Sigmoid colon (tissue), 7 donors: Measurements from ENCODE around the gene AMBP. TPM values are rescaled to one million over a fixed set of nuclear protein-coding genes. Genes with fewer than 3 reads are reported as not detected.

Experiments
- DNase-seq: peaks from one replicate; pipeline ENCODE4 v3.0.0-alpha.2; 2019
- H3K27ac ChIP-seq, 4 donors: fragments of 200-600 bp; sonication (generic); one replicate each; pipeline ENCODE4 v1.5.1; 2016 to 2019; ENCODE audit warnings: mild to moderate bottlenecking in 1 of 4
- H3K27me3 ChIP-seq, 3 donors: fragments of 200-600 bp; sonication (generic); one replicate each; pipeline ENCODE4 v1.5.1; 2019; ENCODE audit warnings: mild to moderate bottlenecking in 1 of 3
- H3K36me3 ChIP-seq, 4 donors: fragments of 200-600 bp; sonication (generic); one replicate each; pipeline ENCODE4 v1.5.1; 2016 to 2019
- H3K4me1 ChIP-seq, 4 donors: fragments of 200-600 bp; sonication (generic); one replicate each; pipeline ENCODE4 v1.5.1; 2017 to 2019
- H3K4me3 ChIP-seq, 4 donors: fragments of 200-600 bp; sonication (generic); one replicate each; pipeline ENCODE4 v1.5.1; 2017 to 2019; ENCODE audit warnings: mild to moderate bottlenecking in 2 of 4, moderate library complexity in 1 of 4
- H3K9me3 ChIP-seq, 4 donors: fragments of 200-600 bp in 3 of 4; sonication (generic) in 3 of 4; one replicate each; pipeline versions ENCODE4 v1.5.1 to v1.6.1; 2013 to 2019
- CTCF ChIP-seq, 4 experiments: fragments of 450-650 bp in 3 of 4; fragments of 200-600 bp in 1 of 4; IDR thresholded peaks; one replicate each; pipeline ENCODE4 v1.5.1; 2016 to 2019; ENCODE audit warnings: antibody characterized with exemption in 4 of 4, mild to moderate bottlenecking in 3 of 4, moderate library complexity in 2 of 4
- EP300 ChIP-seq, 4 donors: sonication (generic); formaldehyde crosslinking; IDR thresholded peaks; one replicate each; pipeline ENCODE4 v1.6.1; 2017; ENCODE audit warnings: antibody characterized with exemption in 4 of 4
- POLR2A ChIP-seq, 2 donors: fragments of 450-650 bp; IDR thresholded peaks; one replicate each; pipeline ENCODE4 v1.6.1; 2016; ENCODE audit warnings: antibody characterized with exemption in 2 of 2, mild to moderate bottlenecking in 2 of 2, moderate library complexity in 2 of 2
- POLR2AphosphoS5 ChIP-seq, 4 donors: sonication (generic); formaldehyde crosslinking; IDR thresholded peaks; one replicate each; pipeline ENCODE4 v1.6.1; 2017; ENCODE audit warnings: antibody characterized with exemption in 4 of 4
- WGBS, 2 donors: extraction: QIAGEN DNeasy Blood & Tissue Kit; methylation state at CpG; one replicate each; pipeline ENCODE4 v1.1.7; 2013; 5-methylcytosine and 5-hydroxymethylcytosine counted together
- intact Hi-C: fragments of 100-400 bp; cut with DNase I; formaldehyde crosslinking; loops from one replicate; pipeline ENCODE4 v1.15.1; 2023
- polyA plus RNA-seq, 3 donors: library from polyadenylated mRNA; stranded (reverse); fragments of 200-250 nt; gene quantifications; one replicate each; pipeline ENCODE4 v1.2.3, GENCODE V29; 2013
- total RNA-seq, 4 donors: library from RNA; depleted of rRNA; stranded (reverse); fragments of >200 nt; gene quantifications; one replicate each; pipeline ENCODE4 v1.1.0, GENCODE V29; 2016
- donor health status: healthy with polysubstance abuse.
- donor health status: Bipolar disorder and iron deficiency.
- donor health status: healthy.

AMBP gene
- total and polyA plus RNA-seq, 7 donors: 0.66 TPM; not detected in 6

- H3K27ac ChIP-seq: no peak overlapping the region
These were observed 38.1 kb upstream of the AMBP start for GRCh38 chr9:114116126-114116747.

GRCh38 chr9:114115654-114116125 lies 37.6 kb upstream of the AMBP start:
- no peak for DNase-seq
- intact Hi-C loops: no loop called here
- Histone ChIP-seq H3K36me3 (no peaks in the 10 kb centered on the region), H3K27me3 (peaks cover 0 to 7% (median 0%) of the 10 kb centered on the region in 3 donors), H3K9me3 (no peaks in the 10 kb centered on the region), H3K4me3 (no peak overlapping the region), H3K4me1 (peaks cover 0 to 13% (median 7%) of the 10 kb centered on the region in 4 donors), H3K27ac (no peak overlapping the region)
- TF ChIP-seq POLR2AphosphoS5 (IDR thresholded peaks at IDR 0.05): no peak
- TF ChIP-seq CTCF (IDR thresholded peaks at IDR 0.05): no peak
- no peak for TF ChIP-seq POLR2A (IDR thresholded peaks at IDR 0.05)
- no peak for TF ChIP-seq EP300 (IDR thresholded peaks at IDR 0.05)
- WGBS, 2 donors: 85 to 90% methylated on average over 9 of the region's 9 CpGs

More at GRCh38 chr9:114116126-114116747, 38.1 kb upstream of the AMBP start:
- TF ChIP-seq CTCF (IDR thresholded peaks at IDR 0.05) (no peak), EP300 (IDR thresholded peaks at IDR 0.05) (no peak), POLR2AphosphoS5 (IDR thresholded peaks at IDR 0.05) (no peak), POLR2A (IDR thresholded peaks at IDR 0.05) (no peak)
- 78 to 82% methylated on average over 12 of the region's 12 CpGs for WGBS, 2 donors
- no peaks in the 10 kb centered on the region for H3K36me3 ChIP-seq
- H3K27me3 ChIP-seq: peaks cover 0 to 7% (median 0%) of the 10 kb centered on the region in 3 donors
- peaks cover 0 to 13% (median 7%) of the 10 kb centered on the region in 4 donors for H3K4me1 ChIP-seq
- no peak for DNase-seq
- H3K9me3 ChIP-seq: no peaks in the 10 kb centered on the region
- intact Hi-C loops: no loop called here
- H3K4me3 ChIP-seq: no peak overlapping the region

GRCh38 chr9:114114364-114114763 lies 36.3 kb upstream of the AMBP start:
- 50 to 68% methylated on average over 2 of the region's 2 CpGs for WGBS, 2 donors
- Histone ChIP-seq H3K4me1 (peaks cover 0 to 13% (median 7%) of the 10 kb centered on the region in 4 donors), H3K27ac (no peak overlapping the region), H3K36me3 (no peaks in the 10 kb centered on the region), H3K4me3 (no peak overlapping the region), H3K27me3 (peaks cover 0 to 7% (median 0%) of the 10 kb centered on the region in 3 donors), H3K9me3 (no peaks in the 10 kb centered on the region)
- DNase-seq: no peak
- TF ChIP-seq POLR2AphosphoS5 (IDR thresholded peaks at IDR 0.05) (no peak), CTCF (IDR thresholded peaks at IDR 0.05) (no peak), POLR2A (IDR thresholded peaks at IDR 0.05) (no peak), EP300 (IDR thresholded peaks at IDR 0.05) (no peak)
- intact Hi-C loops: no loop called here

GRCh38 chr9:114112778-114113584 lies 34.9 kb upstream of the AMBP start:
- H3K4me1 ChIP-seq: peaks cover 0 to 13% (median 7%) of the 10 kb centered on the region in 4 donors
- DNase-seq: peak; percentile 92
- intact Hi-C loops: no loop called here
- 13 to 49% methylated on average over 10 of the region's 10 CpGs for WGBS, 2 donors
- H3K27ac ChIP-seq: peak overlapping the region in 2 of 4 donors; percentile 1 to 12
- H3K9me3 ChIP-seq: no peaks in the 10 kb centered on the region
- H3K4me3 ChIP-seq: no peak overlapping the region
- TF ChIP-seq EP300 (IDR thresholded peaks at IDR 0.05): no peak
- TF ChIP-seq POLR2AphosphoS5 (IDR thresholded peaks at IDR 0.05): peak in 3 of 4 donors; percentile 34 to 46 (median 35)
- H3K27me3 ChIP-seq: no peaks in the 10 kb centered on the region
- no peaks in the 10 kb centered on the region for H3K36me3 ChIP-seq

GRCh38 chr9:114112325-114112724 lies 34.2 kb upstream of the AMBP start:
- 77% methylated on average over 1 of the region's 1 CpG for WGBS, 2 donors
- Histone ChIP-seq H3K9me3 (no peaks in the 10 kb centered on the region), H3K4me1 (peaks cover 0 to 13% (median 7%) of the 10 kb centered on the region in 4 donors), H3K36me3 (no peaks in the 10 kb centered on the region), H3K27me3 (no peaks in the 10 kb centered on the region), H3K4me3 (no peak overlapping the region), H3K27ac (peak overlapping the region in 2 of 4 donors; percentile 1 to 12)
- DNase-seq: no peak
- intact Hi-C loops: no loop called here
- TF ChIP-seq POLR2A (IDR thresholded peaks at IDR 0.05): no peak
- TF ChIP-seq CTCF (IDR thresholded peaks at IDR 0.05): no peak
- TF ChIP-seq POLR2AphosphoS5 (IDR thresholded peaks at IDR 0.05): no peak
- TF ChIP-seq EP300 (IDR thresholded peaks at IDR 0.05): no peak
